Stimulated activated naive CD8-positive, alpha-beta T cell treated with anti-CD3 and anti-CD28 coated beads, Interleukin-15, Interleukin-2, amounts not matched to agents 100 ng/mL and 50 ng/mL, for 24 hours (primary cell): ENCODE measurements around the gene DNAJC4.

Source experiments
- H3K27ac Mint-ChIP-seq: one replicate; pipeline ENCODE4 v1.8.0; 2021; ENCODE audit warnings: mild to moderate bottlenecking, mixed read lengths
- H3K27me3 Mint-ChIP-seq: one replicate; pipeline ENCODE4 v1.8.0; 2021; ENCODE audit warnings: mixed read lengths
- H3K36me3 Mint-ChIP-seq: one replicate; pipeline ENCODE4 v1.8.0; 2021; ENCODE audit warnings: low read depth, mixed read lengths
- H3K4me1 Mint-ChIP-seq: one replicate; pipeline ENCODE4 v1.8.0; 2021; ENCODE audit warnings: low read depth, mixed read lengths
- H3K4me3 Mint-ChIP-seq: one replicate; pipeline ENCODE4 v1.8.0; 2021; ENCODE audit warnings: mild to moderate bottlenecking, mixed read lengths
- H3K9me3 Mint-ChIP-seq: one replicate; pipeline ENCODE4 v1.8.0; 2021; ENCODE audit warnings: mixed read lengths

The DNAJC4 gene

GRCh38 chr11:64232182-64232966 is 2.0 kb downstream of the DNAJC4 start:
- no peak overlapping the region for H3K27ac Mint-ChIP-seq
- peak overlapping the region; percentile 86 for H3K4me3 Mint-ChIP-seq
- H3K36me3 Mint-ChIP-seq: no peaks in the 10 kb centered on the region
- H3K4me1 Mint-ChIP-seq: peaks cover 56% of the 10 kb centered on the region
- H3K27me3 Mint-ChIP-seq: no peaks in the 10 kb centered on the region
- no peaks in the 10 kb centered on the region for H3K9me3 Mint-ChIP-seq

GRCh38 chr11:64232967-64233315 is 2.6 kb downstream of the DNAJC4 start:
- H3K9me3 Mint-ChIP-seq: no peaks in the 10 kb centered on the region
- no peaks in the 10 kb centered on the region for H3K36me3 Mint-ChIP-seq
- H3K27ac Mint-ChIP-seq: no peak overlapping the region
- peaks cover 50% of the 10 kb centered on the region for H3K4me1 Mint-ChIP-seq
- H3K4me3 Mint-ChIP-seq: peak overlapping the region; percentile 38
- H3K27me3 Mint-ChIP-seq: no peaks in the 10 kb centered on the region

- peaks cover 43% of the 10 kb centered on the region for H3K4me1 Mint-ChIP-seq
- H3K9me3 Mint-ChIP-seq: no peaks in the 10 kb centered on the region
- no peaks in the 10 kb centered on the region for H3K36me3 Mint-ChIP-seq
- H3K27me3 Mint-ChIP-seq: no peaks in the 10 kb centered on the region
- peak within 1 kb of the TSS; percentile 87 for H3K4me3 Mint-ChIP-seq
- H3K27ac Mint-ChIP-seq: peak within 1 kb of the TSS; percentile 84
Measured at GRCh38 chr11:64233913-64234586, 3.7 kb downstream of the DNAJC4 start, which contains the start of gene VEGFB. VEGFB (plus strand) TSS chr11:64234584; CDS start chr11:64234834, 250 bp downstream.

GRCh38 chr11:64234647-64235379 is 4.5 kb downstream of the DNAJC4 start:
- H3K36me3 Mint-ChIP-seq: no peaks in the 10 kb centered on the region
- H3K27ac Mint-ChIP-seq: peak overlapping the region; percentile 84
- peak overlapping the region; percentile 87 for H3K4me3 Mint-ChIP-seq
- H3K4me1 Mint-ChIP-seq: peaks cover 41% of the 10 kb centered on the region
- H3K27me3 Mint-ChIP-seq: no peaks in the 10 kb centered on the region
- H3K9me3 Mint-ChIP-seq: no peaks in the 10 kb centered on the region

GRCh38 chr11:64235437-64236161 is 5.3 kb downstream of the DNAJC4 start:
- peak overlapping the region; percentile 87 for H3K4me3 Mint-ChIP-seq
- peaks cover 44% of the 10 kb centered on the region for H3K4me1 Mint-ChIP-seq
- H3K27ac Mint-ChIP-seq: peak overlapping the region; percentile 84
- H3K36me3 Mint-ChIP-seq: no peaks in the 10 kb centered on the region
- no peaks in the 10 kb centered on the region for H3K9me3 Mint-ChIP-seq
- no peaks in the 10 kb centered on the region for H3K27me3 Mint-ChIP-seq

GRCh38 chr11:64237484-64237951 is 7.2 kb downstream of the DNAJC4 start:
- Mint-ChIP-seq H3K4me3 (no peak overlapping the region), H3K9me3 (no peaks in the 10 kb centered on the region), H3K36me3 (no peaks in the 10 kb centered on the region), H3K27ac (no peak overlapping the region), H3K4me1 (peaks cover 32% of the 10 kb centered on the region), H3K27me3 (no peaks in the 10 kb centered on the region)

- Mint-ChIP-seq H3K27ac (peak overlapping the region; percentile 41), H3K9me3 (no peaks in the 10 kb centered on the region), H3K4me1 (peaks cover 33% of the 10 kb centered on the region), H3K4me3 (no peak overlapping the region), H3K36me3 (peaks cover under 1% of the 10 kb centered on the region), H3K27me3 (no peaks in the 10 kb centered on the region)
Measured at GRCh38 chr11:64238076-64238475, 7.7 kb downstream of the DNAJC4 start.

GRCh38 chr11:64238999-64239398 is 8.7 kb downstream of the DNAJC4 start:
- Mint-ChIP-seq H3K9me3 (no peaks in the 10 kb centered on the region), H3K4me3 (no peak overlapping the region), H3K27ac (peak overlapping the region; percentile 58), H3K36me3 (peaks cover 10% of the 10 kb centered on the region), H3K27me3 (no peaks in the 10 kb centered on the region), H3K4me1 (peaks cover 38% of the 10 kb centered on the region)

- no peaks in the 10 kb centered on the region for H3K27me3 Mint-ChIP-seq
- peaks cover 13% of the 10 kb centered on the region for H3K36me3 Mint-ChIP-seq
- peak overlapping the region; percentile 97 for H3K27ac Mint-ChIP-seq
- H3K4me1 Mint-ChIP-seq: peaks cover 41% of the 10 kb centered on the region
- H3K9me3 Mint-ChIP-seq: no peaks in the 10 kb centered on the region
- H3K4me3 Mint-ChIP-seq: peak overlapping the region; percentile 93
Measured at GRCh38 chr11:64239662-64240434, 9.5 kb downstream of the DNAJC4 start.

GRCh38 chr11:64240435-64241240 is 10.3 kb downstream of the DNAJC4 start, which contains the start of gene FKBP2:
FKBP2 (plus strand) TSS chr11:64241095; CDS start chr11:64242388, 1,293 bp downstream.
- H3K36me3 Mint-ChIP-seq: peaks cover 13% of the 10 kb centered on the region

GRCh38 chr11:64241241-64241490 is 10.8 kb downstream of the DNAJC4 start:
- Mint-ChIP-seq H3K9me3 (no peaks in the 10 kb centered on the region), H3K36me3 (peaks cover 13% of the 10 kb centered on the region), H3K4me3 (peak overlapping the region; percentile 93), H3K27ac (peak overlapping the region; percentile 97), H3K4me1 (peaks cover 34% of the 10 kb centered on the region), H3K27me3 (no peaks in the 10 kb centered on the region)

More at GRCh38 chr11:64240435-64241240, 10.3 kb downstream of the DNAJC4 start, which contains the start of gene FKBP2:
- Mint-ChIP-seq H3K4me1 (peaks cover 34% of the 10 kb centered on the region), H3K4me3 (peak within 1 kb of the TSS; percentile 93), H3K27ac (peak within 1 kb of the TSS; percentile 97), H3K27me3 (no peaks in the 10 kb centered on the region), H3K9me3 (no peaks in the 10 kb centered on the region)

GRCh38 chr11:64241491-64242374 is 11.4 kb downstream of the DNAJC4 start:
- H3K27ac Mint-ChIP-seq: peak overlapping the region; percentile 87
- no peaks in the 10 kb centered on the region for H3K9me3 Mint-ChIP-seq
- peaks cover 13% of the 10 kb centered on the region for H3K36me3 Mint-ChIP-seq
- no peaks in the 10 kb centered on the region for H3K27me3 Mint-ChIP-seq
- H3K4me1 Mint-ChIP-seq: peaks cover 34% of the 10 kb centered on the region
- H3K4me3 Mint-ChIP-seq: peak overlapping the region; percentile 93
